NT2/D1 (cell line): ENCODE data around the gene TRPV6.

Experiments
- DNase-seq: peaks from one replicate; pipeline ENCODE4 v3.0.0-alpha.2; 2011; ENCODE audit warnings: low read depth, low spot score
- H3K27me3 ChIP-seq: 2 replicates; pipeline ENCODE4 v1.6.0; 2011; ENCODE audit warnings: mild to moderate bottlenecking; ENCODE audit not compliant: insufficient read length, insufficient read depth
- H3K36me3 ChIP-seq: 2 replicates; pipeline ENCODE4 v1.6.1; 2011; ENCODE audit warnings: mild to moderate bottlenecking, low read length, mixed read lengths; ENCODE audit not compliant: insufficient read depth, insufficient read length
- H3K4me1 ChIP-seq: 2 replicates; pipeline ENCODE4 v1.5.1; 2011; ENCODE audit not compliant: insufficient read depth, insufficient read length
- H3K4me3 ChIP-seq: 2 replicates; pipeline ENCODE4 v1.5.1; 2011; ENCODE audit warnings: low read depth; ENCODE audit not compliant: insufficient read length
- H3K9ac ChIP-seq: 2 replicates; pipeline ENCODE4 v1.6.0; 2011; ENCODE audit warnings: low read depth; ENCODE audit not compliant: insufficient read length
- H3K9me3 ChIP-seq: 2 replicates; pipeline ENCODE4 v1.5.1; 2011; ENCODE audit warnings: mild to moderate bottlenecking, low read length; ENCODE audit not compliant: insufficient read depth
- SUZ12 ChIP-seq: IDR thresholded peaks from 2 replicates; pipeline ENCODE4 v1.6.1; 2011; ENCODE audit not compliant: insufficient read length, insufficient read depth; ENCODE audit errors: extremely low read depth
- YY1 ChIP-seq: IDR thresholded peaks from 2 replicates; pipeline ENCODE4 v1.6.1; 2011; ENCODE audit not compliant: insufficient read length, insufficient read depth
- ZNF274 ChIP-seq: IDR thresholded peaks from 2 replicates; pipeline ENCODE4 v1.6.1; 2011; ENCODE audit warnings: mild to moderate bottlenecking, low read depth, low read length

The TRPV6 gene

GRCh38 chr7:142862351-142862750 is 23.2 kb downstream of the TRPV6 start:
- TF ChIP-seq ZNF274 (no peak), YY1 (no peak), SUZ12 (no peak)
- Histone ChIP-seq H3K4me3 (no peak overlapping the region), H3K36me3 (no peaks in the 10 kb centered on the region), H3K27me3 (no peaks in the 10 kb centered on the region), H3K9me3 (no peaks in the 10 kb centered on the region), H3K9ac (no peak overlapping the region), H3K4me1 (peaks cover 9% of the 10 kb centered on the region)
- DNase-seq = peak; percentile 16

DNA sequence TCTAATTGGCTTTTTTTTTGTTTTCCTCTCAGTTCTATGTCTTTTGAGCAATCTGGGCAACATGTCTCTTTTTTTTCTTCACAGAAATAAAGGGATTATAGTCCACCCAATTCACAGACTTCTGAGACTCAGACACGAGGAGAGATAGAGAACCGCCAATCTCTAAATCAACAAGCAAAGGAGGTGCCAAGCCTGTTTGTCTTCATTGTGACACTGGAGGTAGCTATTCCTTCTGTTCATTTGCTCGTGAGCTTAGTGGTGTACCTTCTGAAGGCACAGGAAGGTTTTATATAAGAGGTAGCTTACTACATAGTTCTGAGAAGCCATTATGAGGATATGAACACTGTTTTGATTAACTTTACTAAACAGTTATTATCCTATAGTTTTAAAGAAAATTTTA is 24.6 kb downstream of the TRPV6 start:
- no peak overlapping the region for H3K9ac ChIP-seq
- H3K36me3 ChIP-seq = no peaks in the 10 kb centered on the region
- H3K4me3 ChIP-seq = no peak overlapping the region
- no peaks in the 10 kb centered on the region for H3K9me3 ChIP-seq
- no peak for DNase-seq
- peaks cover 6% of the 10 kb centered on the region for H3K27me3 ChIP-seq
- TF ChIP-seq YY1 (no peak), ZNF274 (no peak), SUZ12 (no peak)
- H3K4me1 ChIP-seq = peaks cover 7% of the 10 kb centered on the region

GRCh38 chr7:142859829-142860228 is 25.7 kb downstream of the TRPV6 start:
- Histone ChIP-seq H3K9me3 (no peaks in the 10 kb centered on the region), H3K27me3 (peaks cover 16% of the 10 kb centered on the region), H3K4me3 (no peak overlapping the region), H3K4me1 (peaks cover 7% of the 10 kb centered on the region), H3K36me3 (no peaks in the 10 kb centered on the region), H3K9ac (no peak overlapping the region)
- no peak for DNase-seq
- TF ChIP-seq SUZ12 (no peak), YY1 (no peak), ZNF274 (no peak)

- H3K27me3 ChIP-seq = peaks cover 16% of the 10 kb centered on the region
- no peak overlapping the region for H3K4me3 ChIP-seq
- TF ChIP-seq YY1 = no peak
- TF ChIP-seq SUZ12 = no peak
- no peak for TF ChIP-seq ZNF274
- no peaks in the 10 kb centered on the region for H3K36me3 ChIP-seq
- no peaks in the 10 kb centered on the region for H3K9me3 ChIP-seq
- DNase-seq = no peak
- peaks cover 7% of the 10 kb centered on the region for H3K4me1 ChIP-seq
- no peak overlapping the region for H3K9ac ChIP-seq
These were observed 26.1 kb downstream of the TRPV6 start for GRCh38 chr7:142859411-142859810.

GRCh38 chr7:142857625-142858024 is 27.9 kb downstream of the TRPV6 start:
- peaks cover 16% of the 10 kb centered on the region for H3K27me3 ChIP-seq
- DNase-seq = no peak
- no peak overlapping the region for H3K9ac ChIP-seq
- no peak for TF ChIP-seq SUZ12
- TF ChIP-seq ZNF274 = no peak
- no peak for TF ChIP-seq YY1
- H3K9me3 ChIP-seq = no peaks in the 10 kb centered on the region
- H3K4me1 ChIP-seq = peaks cover 4% of the 10 kb centered on the region
- no peak overlapping the region for H3K4me3 ChIP-seq
- H3K36me3 ChIP-seq = no peaks in the 10 kb centered on the region

DNA sequence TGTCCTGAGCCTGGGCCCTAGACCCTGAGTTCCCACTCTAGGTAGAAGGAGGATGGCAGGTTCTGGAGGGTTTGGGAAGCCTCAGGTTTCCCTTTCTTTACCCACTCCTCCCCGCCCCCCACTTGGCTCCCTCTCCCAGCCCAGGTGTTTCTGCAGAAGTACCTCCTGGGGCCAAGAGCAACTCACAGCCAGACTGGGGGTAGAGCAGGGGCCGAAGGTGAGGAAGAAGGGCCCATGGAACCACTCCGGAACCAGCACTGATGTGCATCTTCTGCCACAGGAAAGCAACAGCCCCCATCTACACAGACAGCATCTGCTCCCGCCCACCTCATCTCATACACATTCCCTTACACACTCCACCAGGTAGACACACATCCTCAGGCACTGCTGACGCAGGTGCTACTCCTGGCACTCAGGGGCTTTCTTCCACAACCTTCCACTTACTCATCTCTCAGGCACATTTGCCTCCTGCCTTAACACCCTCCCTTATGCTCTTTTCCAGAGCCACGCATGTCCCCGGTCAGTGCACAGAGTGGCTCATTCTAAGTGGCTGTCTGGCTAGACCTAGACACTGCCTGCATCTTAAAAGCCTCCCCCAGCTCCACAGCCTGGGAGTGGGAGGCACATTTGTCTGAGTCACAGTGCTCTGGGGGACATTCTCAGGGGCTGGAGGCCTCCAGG is 28.8 kb downstream of the TRPV6 start:
- no peak overlapping the region for H3K9ac ChIP-seq
- no peak for DNase-seq
- H3K4me1 ChIP-seq = peaks cover 4% of the 10 kb centered on the region
- peaks cover 16% of the 10 kb centered on the region for H3K27me3 ChIP-seq
- no peak for TF ChIP-seq SUZ12
- TF ChIP-seq YY1 = no peak
- TF ChIP-seq ZNF274 = no peak
- no peak overlapping the region for H3K4me3 ChIP-seq
- no peaks in the 10 kb centered on the region for H3K9me3 ChIP-seq
- H3K36me3 ChIP-seq = no peaks in the 10 kb centered on the region

DNA sequence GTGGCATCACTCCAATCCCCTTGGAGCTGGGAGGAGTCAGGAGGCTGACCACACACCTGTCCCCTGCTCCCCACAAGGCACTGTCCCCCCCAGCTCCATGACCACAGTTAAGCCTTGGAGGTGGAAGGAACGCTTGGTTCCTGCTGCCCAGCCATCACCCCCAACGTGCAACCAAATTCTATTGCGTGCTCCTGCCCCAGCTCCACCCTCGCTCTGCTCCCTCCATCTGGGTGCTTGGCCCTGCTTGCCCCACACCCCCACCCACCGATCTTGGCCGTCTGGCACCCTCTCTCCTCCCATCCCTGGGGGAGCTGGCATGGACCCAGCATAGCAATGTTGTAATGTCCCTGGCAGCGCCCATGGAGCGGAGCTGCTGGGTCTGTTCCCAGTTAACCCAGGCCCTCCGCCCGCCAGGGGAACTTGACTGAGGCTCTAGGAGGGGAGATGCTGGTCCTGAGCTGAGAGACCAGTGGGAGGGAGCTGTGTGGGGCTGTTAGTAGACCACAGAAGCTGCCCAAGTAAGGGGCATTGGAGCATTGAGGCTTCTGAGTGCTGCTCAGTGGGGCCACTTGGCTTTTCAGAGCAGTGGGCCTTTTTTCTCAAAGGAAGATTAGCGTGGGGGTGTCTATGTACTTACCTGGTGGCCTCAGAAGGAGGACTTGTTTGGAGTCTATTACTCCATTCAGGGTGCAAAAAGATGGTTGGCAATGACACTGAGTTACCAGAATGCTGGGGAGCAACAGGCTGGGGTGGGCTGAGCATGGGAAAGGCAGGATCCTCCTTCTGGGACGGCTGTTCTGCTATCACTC is 29.6 kb downstream of the TRPV6 start:
- H3K9ac ChIP-seq = peak overlapping the region; percentile 64
- TF ChIP-seq ZNF274 = no peak
- H3K27me3 ChIP-seq = peaks cover 16% of the 10 kb centered on the region
- peaks cover 4% of the 10 kb centered on the region for H3K4me1 ChIP-seq
- peak overlapping the region; percentile 73 for H3K4me3 ChIP-seq
- no peaks in the 10 kb centered on the region for H3K36me3 ChIP-seq
- no peaks in the 10 kb centered on the region for H3K9me3 ChIP-seq
- DNase-seq = no peak
